Stimulated activated CD4-positive, alpha-beta T cell treated with anti-CD3 and anti-CD28 coated beads, Interleukin-15, amount 100 ng/mL, for 24 hours (primary cell): ENCODE results near the gene TRAPPC3.

Source experiments
- DNase-seq: peaks from one replicate; pipeline ENCODE4 v3.0.0-alpha.2; 2020

TRAPPC3 gene

DNA sequence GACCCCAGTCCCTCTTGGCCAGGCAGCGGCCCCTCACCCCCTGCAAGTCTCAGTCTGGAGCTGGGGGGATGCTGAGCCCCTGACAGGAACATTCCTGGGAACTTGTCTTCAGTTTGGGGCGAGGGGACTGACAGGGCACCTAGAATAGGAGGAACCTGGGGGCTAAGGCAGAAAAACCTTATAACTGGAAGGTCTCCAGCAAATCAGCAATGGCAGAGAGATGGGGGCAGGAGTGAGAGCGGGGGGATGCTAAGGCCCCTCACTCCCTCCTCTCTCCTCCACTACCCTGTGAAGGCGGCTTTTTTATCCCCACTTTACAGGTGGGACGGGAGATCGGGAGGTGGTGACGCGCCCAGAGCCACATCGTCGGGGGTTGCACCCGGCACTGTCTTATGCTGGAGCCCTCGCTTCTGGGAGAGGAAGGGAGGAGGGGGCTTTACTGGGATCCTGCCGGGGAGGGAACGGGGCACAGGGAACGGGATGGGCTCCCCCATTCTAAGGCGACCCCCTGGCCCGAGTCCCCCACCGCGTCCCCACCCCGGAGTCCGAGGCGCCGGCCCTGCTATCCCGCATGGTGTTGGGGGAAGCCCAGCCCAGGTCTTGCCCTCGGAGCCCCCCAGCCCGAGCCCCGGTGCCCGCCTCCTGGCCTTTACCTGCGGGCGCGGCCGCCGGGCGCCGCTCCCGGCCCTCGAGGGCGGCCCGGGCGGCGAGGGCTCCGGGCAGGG is 24.7 kb downstream of the TRAPPC3 start:
- no peak for DNase-seq

DNA sequence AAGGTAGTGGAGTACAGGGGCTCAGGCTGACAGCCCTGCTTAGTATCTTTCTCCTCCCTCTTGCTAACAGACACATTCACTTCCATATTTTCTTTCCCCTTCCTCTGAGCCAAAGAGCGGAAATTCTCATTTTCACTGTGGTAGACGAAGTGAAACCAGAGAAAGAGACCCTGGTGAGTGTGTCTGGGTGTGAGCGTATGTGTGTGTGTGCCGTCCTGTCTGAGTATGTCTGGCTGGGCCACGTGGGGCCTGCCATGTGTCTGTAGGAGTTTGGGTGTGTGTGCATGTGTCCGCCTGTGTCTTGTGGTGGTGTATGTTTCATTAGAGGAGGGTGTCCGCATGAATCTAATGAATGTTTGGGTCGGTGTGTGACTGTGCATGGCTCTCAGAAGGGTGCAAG is 25.9 kb downstream of the TRAPPC3 start:
- peak; percentile 33 for DNase-seq

DNA sequence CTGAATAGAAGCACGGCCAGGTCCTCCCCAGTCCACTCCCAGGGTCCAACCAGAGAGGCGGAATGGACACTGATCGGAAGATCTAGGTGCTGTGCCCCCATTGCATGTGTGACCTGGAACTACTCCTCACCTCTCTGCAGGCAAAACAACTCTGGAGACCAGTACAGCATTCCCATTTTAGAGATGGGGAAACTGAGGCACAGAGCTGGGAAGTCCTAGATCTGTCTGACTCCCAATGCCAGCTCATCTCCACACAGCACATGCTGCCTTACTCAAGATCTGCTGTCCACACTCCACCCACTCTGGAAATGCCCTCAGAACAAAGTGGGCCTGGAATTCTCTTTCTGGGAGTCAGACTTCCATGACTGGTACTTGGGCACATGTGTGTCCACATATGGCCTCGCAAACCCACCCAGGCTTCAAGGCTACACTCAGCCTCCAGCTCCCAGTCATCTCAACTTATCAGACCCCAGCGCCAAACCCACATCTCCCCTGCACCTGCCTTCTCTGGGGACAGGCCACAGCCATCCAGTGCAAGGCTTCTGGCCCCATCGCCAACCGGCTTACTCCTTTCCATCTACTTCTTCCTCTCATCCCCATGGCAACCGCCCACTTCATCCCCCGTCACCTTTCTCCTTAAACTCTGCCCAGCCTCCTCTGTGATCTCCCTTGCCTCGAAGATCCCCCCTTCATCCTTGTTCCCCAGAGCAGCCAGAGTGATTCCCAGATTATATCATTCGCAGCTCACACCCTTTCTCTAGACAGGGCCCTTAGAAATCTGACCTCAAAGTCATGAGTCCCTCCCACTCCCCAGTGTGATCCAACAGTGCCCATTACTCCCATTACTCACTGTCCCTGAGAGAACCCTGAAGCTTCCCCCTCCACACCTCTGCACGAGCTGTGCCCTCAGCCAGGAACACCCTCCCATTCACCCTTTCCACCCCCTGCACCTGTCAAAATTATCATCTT is 26.9 kb downstream of the TRAPPC3 start:
- no peak for DNase-seq

DNA sequence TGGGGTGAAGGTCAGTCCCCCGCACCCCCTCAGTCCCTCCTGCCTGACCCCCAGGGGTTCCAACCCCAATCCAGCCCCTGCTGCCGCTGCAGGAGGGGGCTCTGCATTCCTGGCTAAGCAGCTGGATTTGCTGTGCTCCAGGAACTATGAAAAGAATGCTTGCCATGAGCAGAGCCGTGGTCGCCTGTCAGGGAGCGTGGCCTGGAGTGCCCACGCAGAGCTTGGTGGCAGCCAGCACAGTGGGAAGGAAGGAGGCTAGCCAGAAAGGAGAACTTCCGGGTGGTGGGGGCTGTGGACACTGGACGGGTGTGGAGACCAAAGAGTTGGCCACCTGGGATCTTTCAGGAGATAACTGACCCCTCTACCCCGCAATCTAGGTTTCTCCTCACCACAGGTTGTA is 29.8 kb downstream of the TRAPPC3 start:
- DNase-seq: no peak

DNA sequence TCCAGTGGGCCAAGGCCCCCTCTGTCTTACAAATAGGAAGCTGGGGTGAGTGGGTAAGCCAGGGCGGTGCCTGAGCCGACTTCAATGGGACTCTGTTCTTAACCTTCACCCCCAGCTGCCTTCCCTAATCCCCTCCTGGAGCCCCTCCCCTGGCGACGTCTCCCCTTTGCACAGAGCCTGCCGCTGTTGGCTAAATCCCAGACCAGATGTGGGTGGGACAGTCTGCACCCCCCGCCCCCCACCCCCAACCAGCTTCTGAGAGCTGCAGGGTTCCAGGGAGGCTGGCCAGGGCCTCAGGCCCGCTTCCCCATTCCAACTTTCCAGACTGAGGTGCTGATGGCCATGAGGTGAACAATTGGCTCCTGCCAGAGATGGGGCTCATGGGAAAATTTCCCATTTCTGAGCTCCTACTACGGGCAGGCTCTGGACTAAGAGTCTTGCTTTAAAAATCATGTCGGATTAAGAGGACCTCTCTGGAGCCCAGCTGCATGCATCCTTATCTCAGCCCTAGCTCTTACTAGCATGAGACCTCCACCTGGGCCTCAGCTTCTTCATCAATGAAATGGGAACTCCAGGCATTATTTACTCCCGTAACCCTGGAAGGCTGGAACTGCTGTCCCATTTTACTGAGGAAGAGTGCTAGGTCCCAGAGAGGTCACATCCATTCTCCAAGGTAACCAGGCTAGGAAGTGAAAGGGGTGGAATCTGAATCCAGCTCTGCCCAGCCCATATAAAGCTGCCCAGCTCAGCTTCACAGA is 30.7 kb downstream of the TRAPPC3 start:
- no peak for DNase-seq

DNA sequence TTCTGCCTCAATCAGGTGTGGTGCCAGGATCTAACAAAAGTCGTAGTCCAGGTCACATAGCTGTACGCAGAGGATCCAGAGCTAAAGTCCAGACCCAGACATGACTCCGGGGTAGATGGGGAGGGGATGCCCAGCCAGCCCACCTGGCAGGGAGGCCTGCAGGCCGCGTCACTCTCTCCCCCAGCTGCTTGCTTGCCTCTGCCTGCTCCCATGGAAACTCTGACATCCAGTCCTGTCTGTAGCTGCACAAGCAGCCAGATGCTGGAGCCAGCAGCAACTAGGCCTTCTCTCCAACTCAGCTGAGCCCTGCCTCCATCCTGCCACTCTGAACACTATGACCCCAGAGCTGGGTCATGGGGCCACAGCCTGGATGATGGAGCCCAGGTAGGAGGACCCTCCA is 32.4 kb downstream of the TRAPPC3 start:
- DNase-seq: no peak

DNA sequence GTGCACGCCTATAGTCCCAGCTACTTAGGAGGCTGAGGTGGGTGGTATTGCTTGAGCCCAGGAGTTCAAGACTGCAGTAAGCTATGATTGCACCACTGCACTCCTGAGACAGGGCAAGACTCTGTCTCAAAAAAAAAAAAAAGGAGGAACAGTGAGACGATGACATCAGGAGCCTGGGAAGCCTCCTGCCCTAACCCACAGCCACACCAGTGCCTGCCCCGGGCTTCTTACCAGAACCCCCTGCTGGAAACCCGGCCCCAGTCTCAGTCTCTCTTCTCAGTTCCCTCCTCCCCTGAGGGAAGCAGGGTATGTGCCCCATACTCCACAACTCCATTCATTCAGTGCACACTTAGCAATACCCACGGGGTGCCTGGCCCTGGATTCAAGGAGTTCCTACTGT is 33.4 kb downstream of the TRAPPC3 start:
- DNase-seq: no peak

DNA sequence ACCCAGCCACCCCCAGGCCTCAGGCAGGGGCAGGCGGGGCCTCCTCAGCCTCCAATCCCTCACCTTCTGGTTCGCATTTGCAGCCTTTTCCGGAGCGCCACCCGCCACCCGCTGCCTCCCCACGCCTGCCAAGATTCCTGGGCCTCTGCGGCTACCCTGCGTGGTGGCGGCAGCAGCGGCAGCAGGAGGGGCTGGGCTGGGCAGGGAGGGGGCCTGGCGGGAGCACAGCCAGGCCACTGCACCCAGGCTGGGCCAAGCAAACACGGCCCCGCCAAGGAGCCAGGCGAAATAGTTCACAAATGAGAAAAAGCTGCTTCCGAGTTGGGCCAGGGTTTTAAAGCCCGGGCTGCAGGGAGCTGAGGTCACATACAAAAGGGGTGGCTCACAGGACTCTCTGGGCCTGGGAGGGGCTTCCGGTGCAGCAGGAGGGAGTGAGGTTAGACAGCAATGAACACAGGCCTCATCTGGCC is 34.1 kb downstream of the TRAPPC3 start:
- no peak for DNase-seq

DNA sequence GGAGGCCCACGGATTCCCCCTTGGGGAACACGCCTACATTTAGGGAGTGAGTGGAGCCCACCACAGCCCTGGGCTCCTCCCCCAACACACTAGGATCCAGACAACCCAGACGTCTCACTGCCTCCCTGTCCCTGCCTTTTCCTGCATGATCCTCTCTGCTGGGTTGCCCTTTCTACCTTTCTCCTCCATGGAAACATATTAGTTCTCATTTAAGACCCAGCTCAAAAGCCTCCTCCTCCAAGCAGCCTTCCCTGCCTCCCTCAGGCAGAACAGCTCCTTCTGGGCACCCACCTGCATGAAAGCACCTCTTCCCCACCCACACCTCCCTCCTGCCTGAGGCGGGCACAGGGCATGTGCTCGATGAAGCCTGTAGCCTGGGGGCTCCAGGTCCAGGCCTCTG is 34.9 kb downstream of the TRAPPC3 start:
- no peak for DNase-seq

DNA sequence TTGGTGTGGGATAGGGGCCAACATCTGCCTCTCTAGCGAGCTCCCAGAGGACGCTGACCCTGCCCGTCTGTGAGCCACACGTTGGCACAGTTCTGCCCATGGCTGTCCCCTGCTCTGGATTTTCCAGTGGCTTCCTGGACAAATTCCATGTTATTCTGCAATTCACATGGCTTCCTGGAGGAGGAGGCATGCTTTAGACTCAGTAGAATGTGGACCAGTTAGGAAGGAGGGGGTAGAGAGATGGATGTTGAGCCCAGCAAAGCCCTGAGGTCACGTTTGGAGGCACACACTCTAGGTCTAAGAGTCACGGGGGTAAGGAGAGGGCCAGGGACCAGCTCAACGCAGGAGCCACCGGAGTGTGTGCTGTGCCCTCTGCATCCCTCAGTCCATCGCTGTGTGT is 36.5 kb downstream of the TRAPPC3 start:
- no peak for DNase-seq

DNA sequence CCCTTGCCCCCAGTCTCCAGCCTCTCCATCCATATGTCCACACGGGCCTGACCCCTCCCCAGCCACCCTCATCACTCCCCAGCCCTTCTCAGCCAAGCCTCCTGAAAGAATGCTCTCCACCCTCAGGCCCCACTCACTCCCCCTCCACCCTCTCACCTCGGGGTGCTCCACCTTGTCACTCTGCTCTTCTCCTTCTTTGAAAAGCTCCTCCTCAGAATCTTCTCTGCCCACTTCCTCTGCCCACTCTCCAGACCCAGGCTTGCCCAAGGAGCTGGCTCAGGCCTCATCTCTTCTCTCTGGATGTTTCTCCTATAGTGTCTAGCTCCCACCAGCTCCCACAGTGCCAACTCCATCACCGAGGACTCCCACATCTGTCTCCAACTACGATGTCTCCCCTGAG is 38.1 kb downstream of the TRAPPC3 start:
- DNase-seq: no peak

DNA sequence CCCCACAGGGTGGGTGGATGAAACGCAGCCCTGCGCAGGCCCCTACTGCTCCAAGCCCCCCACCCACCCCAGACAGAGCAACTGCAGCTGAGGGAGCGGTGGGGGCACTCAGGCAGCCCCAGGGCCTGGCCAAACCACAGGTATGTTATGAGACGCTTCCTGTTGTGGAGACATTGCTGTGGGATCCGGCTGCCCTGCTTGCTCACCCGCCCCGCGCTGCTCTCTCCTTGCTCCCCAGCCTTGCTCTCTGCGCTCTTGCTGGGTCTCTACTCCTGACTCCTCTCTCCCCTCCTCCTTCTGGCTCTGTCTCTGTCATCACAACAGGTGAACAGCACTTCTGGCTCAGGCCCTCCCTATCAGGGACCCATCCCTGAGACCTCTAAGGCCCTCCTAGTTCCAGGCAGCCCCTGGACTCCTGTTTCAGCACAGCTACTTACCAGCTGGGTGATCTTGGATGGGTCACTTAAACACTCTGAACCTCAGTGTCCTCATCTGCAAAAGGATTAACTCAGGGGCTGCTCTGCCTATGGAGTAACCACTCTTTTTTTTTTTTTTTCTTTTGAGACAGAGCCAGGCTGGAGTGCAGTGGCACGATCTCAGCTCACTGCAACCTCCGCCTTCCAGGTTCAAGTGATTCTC is 40.1 kb downstream of the TRAPPC3 start:
- peak; percentile 42 for DNase-seq

DNA sequence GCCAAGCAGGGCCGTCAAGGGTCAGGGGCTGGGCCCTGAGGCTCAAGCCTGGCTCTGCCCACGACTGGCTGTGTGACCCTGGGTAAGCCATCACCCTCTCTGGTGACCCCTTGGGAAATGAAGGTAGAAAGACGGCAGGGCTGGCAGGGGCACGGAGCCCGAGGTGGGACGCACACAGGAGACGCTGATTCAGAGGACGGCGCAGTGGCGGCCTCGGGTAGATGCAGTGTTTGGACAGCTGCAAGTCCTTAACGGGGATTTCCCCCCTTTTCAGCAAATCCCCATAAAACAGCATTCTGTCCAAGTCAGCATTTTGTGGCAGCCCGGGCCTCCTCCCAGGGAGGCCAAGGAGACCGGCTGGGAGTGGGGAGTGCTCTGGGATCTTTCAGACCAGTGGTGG is 41.0 kb downstream of the TRAPPC3 start:
- no peak for DNase-seq

DNA sequence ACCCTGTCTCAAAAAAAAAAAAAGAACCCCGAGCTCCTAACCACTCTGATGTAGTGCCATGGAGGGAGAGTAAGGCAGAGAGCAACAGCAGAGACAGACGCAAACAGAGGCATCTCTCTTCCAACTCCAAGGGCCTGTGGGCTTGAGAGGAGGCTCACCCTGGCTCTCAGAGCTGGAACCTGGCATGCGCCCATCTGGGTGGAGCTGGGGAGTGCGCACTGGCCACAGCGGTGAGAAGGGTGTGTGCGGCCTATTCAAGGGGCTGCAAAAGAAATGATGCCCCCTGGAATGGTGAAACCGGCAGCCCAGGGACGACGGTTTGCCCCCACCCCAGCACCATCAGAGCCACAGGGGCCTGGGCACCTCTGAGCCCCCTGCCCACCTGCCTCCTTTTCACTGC is 41.9 kb downstream of the TRAPPC3 start:
- DNase-seq: no peak

DNA sequence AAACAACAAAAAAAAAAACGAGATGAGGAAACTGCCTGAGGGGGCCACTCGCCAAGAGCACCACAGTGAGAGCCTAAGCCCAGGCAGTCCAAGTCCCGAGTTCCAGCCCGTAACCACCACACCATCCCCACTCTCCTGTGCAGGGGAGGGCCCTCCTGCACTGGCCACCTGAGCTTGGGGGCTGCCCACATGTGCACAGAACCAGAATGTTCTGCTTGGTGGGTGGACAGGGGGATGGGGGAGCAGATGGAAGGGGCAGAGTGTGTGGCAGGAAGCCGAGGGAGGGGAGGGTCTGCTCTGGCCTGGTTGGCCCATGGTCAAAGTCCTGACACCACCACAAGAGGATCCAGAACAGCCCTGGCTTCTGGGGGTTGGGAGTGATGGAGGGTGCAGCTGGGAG is 43.0 kb downstream of the TRAPPC3 start:
- no peak for DNase-seq

DNA sequence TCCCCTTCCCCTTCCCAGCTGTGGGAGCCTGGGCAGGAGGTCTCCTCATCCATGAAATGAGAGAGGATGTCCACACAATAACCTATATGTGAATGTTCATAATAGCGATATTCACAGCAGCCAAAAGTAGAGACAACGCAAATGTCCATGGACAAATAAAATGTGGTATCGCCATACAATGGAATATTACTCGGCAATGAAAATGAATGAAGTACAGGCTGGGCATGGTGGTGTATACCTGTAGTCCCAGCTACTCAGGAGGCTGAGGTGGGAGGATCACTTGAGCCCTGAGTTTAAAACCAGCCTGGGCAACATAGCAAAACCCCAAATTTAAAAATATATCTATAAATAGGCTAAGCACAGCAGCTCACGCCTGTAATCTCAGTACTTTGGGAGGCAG is 47.7 kb downstream of the TRAPPC3 start:
- DNase-seq: no peak

DNA sequence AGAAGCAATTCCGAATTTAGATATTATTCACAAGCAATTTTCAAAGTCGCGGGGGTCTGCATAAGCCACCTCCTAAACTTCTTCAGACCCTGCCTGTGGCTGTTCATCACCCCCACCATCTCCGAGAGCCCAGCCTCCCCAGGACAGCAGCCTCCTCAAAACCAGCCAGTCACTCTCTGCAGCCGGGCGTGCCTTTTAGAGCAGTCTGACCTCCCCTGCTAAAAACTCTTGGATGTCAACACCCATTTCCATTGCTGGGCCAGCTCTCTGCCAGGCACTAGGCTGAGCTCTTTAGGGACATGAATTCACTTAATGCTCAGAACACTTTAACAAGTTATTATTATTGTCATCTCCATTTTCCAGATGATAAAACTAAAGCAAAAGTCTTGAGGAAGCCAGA is 48.9 kb downstream of the TRAPPC3 start:
- no peak for DNase-seq

DNA sequence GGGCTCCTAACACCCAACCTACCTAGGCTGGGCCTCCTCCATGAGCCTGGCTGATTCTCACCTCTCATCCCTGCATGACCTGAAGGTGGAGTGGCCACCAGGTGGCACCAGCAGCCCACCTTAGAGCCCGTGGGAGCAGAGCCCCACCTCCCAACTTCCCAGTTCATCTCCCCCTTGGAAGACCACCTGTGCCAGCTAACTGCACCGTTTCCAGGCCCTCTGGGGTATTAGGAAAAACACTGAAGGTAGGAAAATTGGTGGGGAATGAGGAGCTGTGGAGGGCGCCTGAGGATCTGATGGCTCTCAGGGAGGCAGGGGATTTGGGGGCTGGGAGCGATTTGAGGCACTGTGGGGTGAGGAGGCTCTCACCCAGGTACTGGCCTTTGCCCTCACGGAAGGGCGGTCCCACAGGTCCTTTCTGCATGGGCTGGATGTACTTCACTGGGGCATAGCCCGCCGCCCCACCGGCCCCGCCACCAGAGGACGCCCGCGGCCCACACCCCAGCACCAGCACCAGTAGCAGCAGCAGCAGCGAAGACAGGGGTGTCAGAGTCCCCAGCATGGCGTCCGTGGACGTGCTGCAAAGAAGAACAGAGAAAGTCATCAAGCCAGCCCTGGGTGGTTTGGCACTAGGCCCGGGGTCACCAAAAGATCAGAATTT is 49.5 kb downstream of the TRAPPC3 start:
- DNase-seq: peak; percentile 85

DNA sequence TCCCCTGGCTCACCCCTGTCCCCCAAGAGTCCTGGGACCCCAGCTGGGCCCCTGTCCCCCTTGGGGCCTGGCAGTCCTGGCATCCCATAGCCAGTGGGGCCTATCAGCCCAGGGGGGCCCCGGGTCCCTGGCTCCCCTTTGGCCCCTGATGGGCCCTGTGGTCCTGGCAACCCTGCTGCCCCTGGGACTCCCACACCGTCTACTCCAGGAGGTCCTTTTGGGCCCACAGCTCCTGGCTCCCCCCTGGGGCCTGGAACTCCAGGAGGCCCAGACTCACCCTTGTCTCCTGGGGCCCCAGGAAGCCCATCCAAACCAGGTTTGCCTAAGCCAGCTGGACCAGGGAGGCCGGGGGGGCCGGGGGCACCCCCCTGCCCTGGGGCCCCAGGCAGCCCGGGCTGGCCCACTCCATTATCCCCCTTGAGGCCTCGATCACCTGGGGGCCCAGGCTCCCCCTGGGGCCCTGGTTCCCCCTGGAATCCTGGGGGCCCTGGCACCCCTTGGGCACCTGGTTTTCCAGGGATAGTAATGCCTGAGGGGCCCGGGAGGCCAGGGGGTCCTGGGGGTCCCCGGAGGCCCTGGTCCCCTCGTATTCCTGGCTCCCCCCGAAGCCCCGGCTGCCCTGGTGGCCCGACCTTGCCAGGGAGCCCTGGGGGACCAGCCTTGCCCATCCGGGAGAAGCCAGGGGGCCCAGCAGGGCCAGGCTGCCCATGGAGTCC is 50.5 kb downstream of the TRAPPC3 start:
- DNase-seq: no peak

DNA sequence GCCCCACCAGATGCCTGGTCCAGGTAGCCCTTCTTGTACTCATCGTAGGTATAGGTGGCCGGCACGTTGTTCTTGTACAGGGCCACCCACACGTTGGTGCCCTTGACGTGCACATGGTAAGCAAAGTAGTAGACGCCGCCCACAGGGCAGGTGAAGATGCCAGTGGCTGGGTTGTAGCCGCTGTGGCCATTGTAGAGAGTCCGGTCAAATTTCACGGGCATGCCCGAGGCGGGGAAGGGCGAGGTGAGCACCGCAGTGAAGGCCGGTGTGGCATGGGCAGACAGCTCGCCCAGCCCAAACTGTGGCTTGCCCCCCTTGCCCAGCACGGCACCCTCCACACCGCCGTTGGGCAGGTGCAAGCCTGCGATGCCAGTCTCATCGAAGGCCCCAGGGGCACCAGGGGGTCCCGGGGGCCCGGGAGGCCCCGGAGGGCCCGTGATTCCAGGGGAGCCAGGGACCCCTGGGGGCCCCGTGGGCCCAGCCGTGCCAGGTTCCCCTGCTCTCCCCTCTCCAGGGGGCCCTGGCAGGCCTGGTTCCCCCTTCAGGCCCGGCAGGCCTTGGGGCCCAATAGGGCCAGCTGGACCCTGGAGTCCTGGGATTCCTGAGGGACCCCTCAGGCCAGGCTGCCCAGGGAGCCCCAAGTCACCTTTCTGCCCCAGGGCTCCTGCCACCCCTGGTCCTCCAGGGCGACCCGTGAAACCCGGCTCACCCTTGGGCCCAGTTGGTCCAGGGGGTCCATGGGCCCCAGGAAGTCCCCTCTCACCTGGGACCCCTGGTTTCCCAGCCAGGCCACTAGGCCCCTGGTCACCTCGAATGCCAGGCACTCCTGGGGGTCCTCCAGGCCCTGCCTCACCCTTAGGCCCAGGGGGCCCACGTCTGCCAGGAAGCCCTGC is 51.3 kb downstream of the TRAPPC3 start:
- DNase-seq: no peak
